GM13976 (cell line): ENCODE results near the gene AGTR2.
"Not testable (repeated sequence)": the region's sequence is repeated elsewhere in the genome, so short reads cannot be mapped to it uniquely, and the experiment has no call there.

ENCODE experiments used
- DNase-seq: peaks from one replicate; pipeline ENCODE4 v3.0.0; 2012; ENCODE audit warnings: low spot score
- in situ Hi-C: fragments of 300-500 bp; cut with MboI; formaldehyde crosslinking; loops from one replicate; pipeline ENCODE4 v1.12.0; 2022; ENCODE audit warnings: low sequenced_read_pairs, mixed read lengths, inconsistent platforms; ENCODE audit not compliant: unreplicated experiment
- TF ChIP-seq, protein P1 (sequence below): IDR thresholded peaks from 2 replicates; pipeline ENCODE4 v1.5.1; 2012; ENCODE audit warnings: borderline replicate concordance, mild to moderate bottlenecking; ENCODE audit not compliant: insufficient read depth; ENCODE audit errors: extremely low read depth, missing control alignments, control extremely low read depth

Gene AGTR2

DNA sequence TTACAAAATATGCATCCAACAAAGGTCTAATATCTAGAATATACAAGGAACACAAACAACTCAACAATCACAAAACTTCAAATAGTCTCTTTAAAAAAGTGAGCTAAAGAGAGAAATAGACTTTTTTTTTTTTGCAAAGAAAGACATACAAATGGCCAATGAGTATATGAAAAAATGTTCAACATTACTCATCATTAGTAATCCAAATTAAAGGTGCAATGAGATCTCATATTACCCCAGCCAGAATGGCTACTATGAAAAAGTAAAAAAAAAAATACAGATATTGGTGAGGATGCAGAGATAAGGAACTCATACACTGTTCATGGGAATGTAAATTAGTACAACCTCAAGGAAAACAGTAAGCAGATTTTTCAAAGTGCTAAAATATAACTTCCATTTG, 24.1 kb downstream of the AGTR2 start:
- no peak for DNase-seq
- TF ChIP-seq, protein P1, sequence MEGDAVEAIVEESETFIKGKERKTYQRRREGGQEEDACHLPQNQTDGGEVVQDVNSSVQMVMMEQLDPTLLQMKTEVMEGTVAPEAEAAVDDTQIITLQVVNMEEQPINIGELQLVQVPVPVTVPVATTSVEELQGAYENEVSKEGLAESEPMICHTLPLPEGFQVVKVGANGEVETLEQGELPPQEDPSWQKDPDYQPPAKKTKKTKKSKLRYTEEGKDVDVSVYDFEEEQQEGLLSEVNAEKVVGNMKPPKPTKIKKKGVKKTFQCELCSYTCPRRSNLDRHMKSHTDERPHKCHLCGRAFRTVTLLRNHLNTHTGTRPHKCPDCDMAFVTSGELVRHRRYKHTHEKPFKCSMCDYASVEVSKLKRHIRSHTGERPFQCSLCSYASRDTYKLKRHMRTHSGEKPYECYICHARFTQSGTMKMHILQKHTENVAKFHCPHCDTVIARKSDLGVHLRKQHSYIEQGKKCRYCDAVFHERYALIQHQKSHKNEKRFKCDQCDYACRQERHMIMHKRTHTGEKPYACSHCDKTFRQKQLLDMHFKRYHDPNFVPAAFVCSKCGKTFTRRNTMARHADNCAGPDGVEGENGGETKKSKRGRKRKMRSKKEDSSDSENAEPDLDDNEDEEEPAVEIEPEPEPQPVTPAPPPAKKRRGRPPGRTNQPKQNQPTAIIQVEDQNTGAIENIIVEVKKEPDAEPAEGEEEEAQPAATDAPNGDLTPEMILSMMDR = no peak
- in situ Hi-C loops = loop anchor here (25.0 kb wide), 1 partner anchor 207 kb away; no protein-coding TSS in a partner anchor

DNA sequence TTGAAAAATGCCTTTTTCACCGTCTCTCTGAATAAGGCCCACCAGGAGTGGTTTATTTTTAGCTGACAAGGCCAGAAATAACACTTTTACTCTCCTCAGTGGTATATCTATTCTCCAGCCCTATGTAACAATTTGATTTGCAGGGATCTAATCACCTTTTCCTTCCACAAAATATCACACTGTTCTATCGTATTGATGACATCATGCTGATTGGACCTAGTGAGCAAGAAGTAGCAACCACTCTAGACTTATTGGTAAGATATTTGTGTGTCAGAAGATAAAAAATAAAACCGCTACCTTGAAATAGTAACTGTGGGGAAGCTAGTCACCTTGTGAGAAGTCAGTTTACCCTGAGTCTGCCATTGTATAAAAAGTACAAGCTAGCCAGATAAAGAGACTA, 27.7 kb downstream of the AGTR2 start:
- in situ Hi-C loops = loop anchor here (25.0 kb wide), 1 partner anchor 211 kb away; no protein-coding TSS in a partner anchor

DNA sequence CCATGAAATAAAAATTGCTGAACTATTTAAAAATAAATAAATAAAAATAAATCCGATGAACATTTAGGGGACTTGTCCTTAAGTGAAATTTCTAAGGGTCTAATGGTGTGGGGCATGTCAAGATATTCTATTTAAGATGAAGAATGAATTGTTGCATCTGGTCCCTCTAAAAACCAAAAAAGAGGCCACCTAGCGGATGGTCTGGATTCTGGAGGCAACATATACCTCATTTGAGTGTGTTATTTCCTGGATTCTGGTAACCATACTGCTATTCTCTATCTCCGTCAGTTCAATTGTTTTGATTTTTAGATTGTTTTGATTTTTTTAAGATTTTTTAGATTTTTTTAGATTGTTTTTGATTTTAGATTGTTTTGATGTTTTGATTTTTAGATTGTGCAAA, 28.3 kb downstream of the AGTR2 start:
- TF ChIP-seq, protein P1 = no peak
- in situ Hi-C loops = loop anchor here (25.0 kb wide), 1 partner anchor 212 kb away; no protein-coding TSS in a partner anchor
- no peak for DNase-seq

More for the DNA sequence above, 27.7 kb downstream of the AGTR2 start:
- TF ChIP-seq, protein P1 = no peak
- no peak for DNase-seq

DNA sequence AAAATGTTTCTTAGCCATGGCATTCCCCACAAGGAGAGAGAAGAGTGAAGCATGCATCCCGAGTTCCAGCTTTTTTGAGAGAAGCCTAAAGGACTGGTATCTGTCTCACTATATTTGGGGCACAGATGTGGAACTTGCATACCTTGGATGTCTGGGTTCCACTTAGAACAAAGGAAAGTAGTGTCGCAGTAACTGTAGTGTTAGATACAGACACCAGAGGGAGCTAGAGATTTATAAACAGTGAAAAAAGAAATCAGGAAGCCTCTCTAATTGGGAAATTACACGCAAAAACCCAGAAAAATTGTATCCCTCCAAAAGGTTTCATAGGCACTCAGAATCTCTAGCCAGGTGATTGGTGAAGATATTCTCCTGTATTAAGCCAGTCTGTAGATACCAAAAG, 34.4 kb downstream of the AGTR2 start:
- in situ Hi-C loops = no loop called here
- DNase-seq = no peak
- TF ChIP-seq, protein P1 = peak; percentile 44

DNA sequence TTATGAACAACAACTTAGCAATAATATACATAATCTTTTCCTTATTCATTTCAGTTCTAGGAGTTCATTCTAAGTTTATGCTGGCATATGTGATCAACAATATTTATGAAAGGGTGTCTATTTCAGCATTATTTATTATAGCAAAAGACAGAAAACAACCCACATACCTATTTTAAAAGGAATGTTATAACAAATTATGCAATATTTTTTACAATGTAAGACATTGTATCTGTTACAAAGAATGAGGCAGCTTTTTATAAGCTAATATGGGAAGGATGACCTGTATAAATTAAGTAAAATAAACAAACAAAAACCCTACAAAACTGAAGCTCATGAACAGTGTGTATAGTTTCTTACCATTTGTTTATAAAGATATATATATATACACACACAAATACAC, 42.7 kb downstream of the AGTR2 start:
- DNase-seq = no peak
- TF ChIP-seq, protein P1 = no peak
- in situ Hi-C loops = no loop called here

DNA sequence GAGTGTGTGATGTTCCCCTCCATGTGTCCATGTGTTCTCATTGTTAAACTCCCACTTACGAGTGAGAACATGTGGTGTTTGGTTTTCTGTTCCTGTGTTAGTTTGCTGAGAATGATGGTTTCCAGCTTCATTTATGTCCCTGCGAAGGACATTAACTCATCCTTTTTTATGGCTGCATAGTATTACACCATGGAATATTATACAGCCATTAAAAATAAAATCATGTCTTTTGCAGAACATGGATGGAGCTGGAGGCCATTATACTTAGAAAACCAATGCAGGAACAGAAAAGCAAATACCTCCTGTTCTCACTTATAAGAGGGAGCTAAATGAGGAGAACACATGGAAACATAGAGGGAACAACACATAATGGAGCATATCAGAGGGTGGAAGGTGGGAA, 46.5 kb downstream of the AGTR2 start:
- DNase-seq, in situ Hi-C loops: not testable (repeated sequence)
